VCaP (cell line): Measurements from ENCODE around the gene ELAVL4.

Source experiments
- H3K27ac ChIP-seq: fragments of 450-650 bp; 2 replicates; pipeline ENCODE4 v1.5.1; 2017
- TF ChIP-seq, protein P1 (sequence below): fragments of 450-650 bp; conservative IDR thresholded peaks from 2 replicates; pipeline ENCODE4 v1.5.1; 2017; ENCODE audit warnings: mild to moderate bottlenecking, moderate library complexity

Gene ELAVL4

DNA sequence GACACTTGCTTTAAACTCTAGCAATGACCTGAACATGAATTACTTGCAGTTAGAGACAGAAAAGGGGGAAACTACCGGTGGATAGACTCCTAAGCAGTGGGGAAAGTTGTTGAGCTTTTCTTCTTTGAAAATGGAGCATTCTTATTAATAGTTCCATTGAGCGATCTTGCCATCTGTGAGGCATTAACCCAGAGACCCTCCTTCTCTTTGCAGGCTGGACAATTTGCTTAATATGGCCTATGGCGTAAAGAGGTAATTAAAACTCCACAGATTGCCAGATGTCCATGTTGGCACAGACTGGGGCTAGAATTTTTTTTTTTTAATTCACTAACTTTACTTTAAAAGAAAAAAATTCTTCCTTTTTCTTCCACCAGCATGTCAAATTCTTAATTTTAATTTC lies 88.5 kb downstream of the ELAVL4 start:
- TF ChIP-seq, protein P1, sequence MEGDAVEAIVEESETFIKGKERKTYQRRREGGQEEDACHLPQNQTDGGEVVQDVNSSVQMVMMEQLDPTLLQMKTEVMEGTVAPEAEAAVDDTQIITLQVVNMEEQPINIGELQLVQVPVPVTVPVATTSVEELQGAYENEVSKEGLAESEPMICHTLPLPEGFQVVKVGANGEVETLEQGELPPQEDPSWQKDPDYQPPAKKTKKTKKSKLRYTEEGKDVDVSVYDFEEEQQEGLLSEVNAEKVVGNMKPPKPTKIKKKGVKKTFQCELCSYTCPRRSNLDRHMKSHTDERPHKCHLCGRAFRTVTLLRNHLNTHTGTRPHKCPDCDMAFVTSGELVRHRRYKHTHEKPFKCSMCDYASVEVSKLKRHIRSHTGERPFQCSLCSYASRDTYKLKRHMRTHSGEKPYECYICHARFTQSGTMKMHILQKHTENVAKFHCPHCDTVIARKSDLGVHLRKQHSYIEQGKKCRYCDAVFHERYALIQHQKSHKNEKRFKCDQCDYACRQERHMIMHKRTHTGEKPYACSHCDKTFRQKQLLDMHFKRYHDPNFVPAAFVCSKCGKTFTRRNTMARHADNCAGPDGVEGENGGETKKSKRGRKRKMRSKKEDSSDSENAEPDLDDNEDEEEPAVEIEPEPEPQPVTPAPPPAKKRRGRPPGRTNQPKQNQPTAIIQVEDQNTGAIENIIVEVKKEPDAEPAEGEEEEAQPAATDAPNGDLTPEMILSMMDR: no peak
- no peak overlapping the region for H3K27ac ChIP-seq

DNA sequence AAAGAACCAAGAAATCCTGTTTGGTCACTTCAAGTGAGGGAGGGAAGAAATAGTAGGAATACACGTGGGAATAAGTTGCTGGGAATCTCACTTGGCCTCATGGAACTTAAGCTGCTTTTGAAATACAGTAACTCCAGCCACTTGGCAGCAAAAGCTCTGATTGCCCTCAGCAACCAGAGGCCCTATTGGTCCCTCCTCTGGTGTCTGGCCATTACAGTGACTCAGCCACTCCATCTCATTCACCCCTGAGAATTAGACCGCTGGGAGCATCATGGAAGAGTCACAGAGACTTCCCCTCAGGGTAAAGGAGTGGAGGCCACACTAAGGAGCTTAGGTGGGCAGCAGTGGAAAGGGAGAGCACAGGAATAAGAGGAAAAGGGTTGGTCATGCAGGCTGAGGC lies 99.6 kb downstream of the ELAVL4 start:
- H3K27ac ChIP-seq: no peak overlapping the region
- TF ChIP-seq, protein P1: no peak

DNA sequence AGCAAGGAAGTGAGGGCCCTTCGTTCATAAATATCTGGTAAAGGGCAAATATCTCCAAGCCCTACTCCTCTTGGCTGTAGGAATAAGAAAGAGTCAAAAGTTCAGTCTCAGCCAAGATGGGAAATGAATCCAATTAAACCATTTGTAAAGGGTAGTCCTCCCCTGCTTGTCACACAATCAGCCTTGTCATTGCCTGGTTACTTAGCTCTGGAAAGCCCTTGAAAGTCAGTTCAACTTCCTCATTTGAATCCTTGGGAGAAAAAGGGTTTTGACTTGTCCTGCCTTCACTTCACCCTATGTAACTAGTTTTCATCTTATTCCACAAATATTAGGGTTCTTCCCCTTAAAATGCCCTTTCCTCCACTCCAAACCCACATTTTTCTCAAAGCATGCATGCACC lies 100.0 kb downstream of the ELAVL4 start:
- no peak overlapping the region for H3K27ac ChIP-seq
- TF ChIP-seq, protein P1: no peak

DNA sequence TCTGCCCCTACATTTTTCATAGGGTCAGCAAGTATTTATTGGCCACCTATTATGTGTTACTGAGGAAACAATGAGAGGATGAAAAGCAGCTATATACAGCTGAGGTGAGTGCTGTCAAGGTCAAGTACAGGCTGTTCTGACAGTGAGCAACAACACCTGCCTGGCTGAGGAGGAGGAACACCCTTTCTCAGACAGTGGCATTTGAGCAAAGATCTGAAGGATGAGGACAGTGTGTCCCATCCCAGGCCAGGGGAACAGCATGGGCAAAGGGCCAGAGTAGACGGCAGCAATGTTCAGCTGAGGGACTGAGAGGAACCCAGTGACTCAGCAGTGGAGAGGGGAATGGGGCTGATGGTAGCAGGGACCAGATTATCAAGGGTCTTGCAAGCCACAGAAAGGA lies 101.0 kb downstream of the ELAVL4 start:
- H3K27ac ChIP-seq: no peak overlapping the region
- TF ChIP-seq, protein P1: no peak

DNA sequence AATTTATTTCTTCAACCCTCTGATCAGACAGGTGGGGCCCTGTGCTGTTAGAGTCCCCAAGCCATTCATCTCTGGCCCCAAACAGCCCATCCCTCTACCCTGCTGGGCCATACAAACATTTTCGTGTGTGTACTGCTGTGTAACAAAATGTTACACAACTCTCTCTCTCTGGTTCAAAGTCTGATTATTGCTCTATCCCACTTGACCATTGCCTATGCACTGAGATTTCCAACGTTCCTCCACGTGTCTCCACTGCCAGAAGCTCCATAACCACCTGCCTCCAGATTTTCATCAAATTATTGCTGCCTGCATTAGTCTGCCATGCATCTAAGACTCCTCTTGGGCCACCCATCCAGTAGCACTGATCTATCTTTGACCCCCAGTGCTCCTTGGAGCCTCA lies 104.8 kb downstream of the ELAVL4 start:
- TF ChIP-seq, protein P1: no peak
- no peak overlapping the region for H3K27ac ChIP-seq

DNA sequence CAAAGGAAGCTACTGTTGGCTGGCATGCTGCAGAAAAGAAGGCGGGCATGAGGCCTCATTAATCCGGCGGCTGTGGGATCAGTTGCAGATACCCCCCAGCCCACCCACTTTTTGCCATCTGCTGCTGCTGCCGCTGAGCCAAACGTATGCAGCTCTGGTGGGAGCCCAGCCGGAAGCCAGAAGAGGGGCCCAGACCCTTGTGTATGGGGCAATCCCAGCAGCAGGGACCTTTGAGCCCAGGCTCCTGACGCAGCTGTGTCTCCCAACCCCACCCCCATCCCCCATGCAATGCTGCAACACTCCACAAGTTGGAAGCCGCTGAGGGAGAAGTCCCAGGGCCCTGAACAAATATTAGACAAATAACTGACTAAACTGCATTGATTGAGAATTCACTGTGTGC lies 106.0 kb downstream of the ELAVL4 start:
- TF ChIP-seq, protein P1: no peak

DNA sequence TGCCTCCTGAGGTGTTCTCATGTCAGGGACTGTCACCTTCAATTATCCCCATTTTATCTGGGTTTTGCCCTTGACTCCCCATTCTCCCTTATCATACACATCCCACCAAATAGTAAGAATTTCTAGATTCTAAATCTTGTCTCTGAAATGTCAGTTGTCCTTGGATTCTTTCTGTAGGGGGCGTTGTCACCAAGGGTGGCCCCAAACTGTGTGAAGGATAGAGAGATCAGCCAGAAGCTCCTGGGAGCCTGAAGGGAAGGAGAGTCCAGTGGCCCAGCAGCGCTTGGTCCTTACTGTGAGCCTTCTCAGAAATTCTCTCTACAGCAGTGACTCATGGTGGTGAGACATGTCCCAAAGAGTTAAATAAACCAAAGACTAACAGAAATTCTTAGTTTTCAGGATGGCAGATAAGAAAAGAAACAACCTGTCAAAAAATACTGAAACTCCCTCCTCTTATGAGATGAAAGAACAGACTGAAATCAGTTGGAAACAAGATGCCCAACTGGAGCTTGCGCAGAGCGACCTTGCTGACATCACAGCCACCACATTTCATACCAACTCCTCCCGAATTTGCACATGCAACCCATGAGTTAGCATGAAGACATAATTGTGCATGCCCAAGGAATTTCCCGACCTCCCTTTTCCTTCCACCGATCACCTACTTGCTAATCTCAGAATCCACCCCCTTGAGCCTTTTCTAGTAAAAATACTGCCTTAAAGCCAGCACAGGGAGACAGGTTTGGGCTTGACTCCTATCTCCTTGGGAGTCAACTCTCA lies 109.8 kb downstream of the ELAVL4 start:
- TF ChIP-seq, protein P1: no peak
- no peak overlapping the region for H3K27ac ChIP-seq

More for the DNA sequence above, 106.0 kb downstream of the ELAVL4 start:
- H3K27ac ChIP-seq: no peak overlapping the region
